Fibroblast of pulmonary artery (primary cell): ENCODE measurements around the gene CERK.

Source experiments
- DNase-seq: peaks from one replicate; pipeline ENCODE4 v3.0.0-alpha.2; 2010; ENCODE audit warnings: low read depth
- H3K4me3 ChIP-seq: replicated peaks from 2 replicates; pipeline ENCODE4 v1.5.1; 2011; ENCODE audit warnings: low read depth, mild to moderate bottlenecking, control low read depth, low read length, moderate library complexity
- TF ChIP-seq, protein P1 (sequence below): IDR thresholded peaks from 2 replicates; pipeline ENCODE4 v1.5.1; 2011; ENCODE audit warnings: mild to moderate bottlenecking, control low read depth, low read length, inconsistent platforms; ENCODE audit errors: missing control alignments

CERK gene

GRCh38 chr22:46758867-46759290, 20.8 kb upstream of the CERK start:
- peak; percentile 87 for DNase-seq
- no peak overlapping the region for H3K4me3 ChIP-seq
- TF ChIP-seq, protein P1, sequence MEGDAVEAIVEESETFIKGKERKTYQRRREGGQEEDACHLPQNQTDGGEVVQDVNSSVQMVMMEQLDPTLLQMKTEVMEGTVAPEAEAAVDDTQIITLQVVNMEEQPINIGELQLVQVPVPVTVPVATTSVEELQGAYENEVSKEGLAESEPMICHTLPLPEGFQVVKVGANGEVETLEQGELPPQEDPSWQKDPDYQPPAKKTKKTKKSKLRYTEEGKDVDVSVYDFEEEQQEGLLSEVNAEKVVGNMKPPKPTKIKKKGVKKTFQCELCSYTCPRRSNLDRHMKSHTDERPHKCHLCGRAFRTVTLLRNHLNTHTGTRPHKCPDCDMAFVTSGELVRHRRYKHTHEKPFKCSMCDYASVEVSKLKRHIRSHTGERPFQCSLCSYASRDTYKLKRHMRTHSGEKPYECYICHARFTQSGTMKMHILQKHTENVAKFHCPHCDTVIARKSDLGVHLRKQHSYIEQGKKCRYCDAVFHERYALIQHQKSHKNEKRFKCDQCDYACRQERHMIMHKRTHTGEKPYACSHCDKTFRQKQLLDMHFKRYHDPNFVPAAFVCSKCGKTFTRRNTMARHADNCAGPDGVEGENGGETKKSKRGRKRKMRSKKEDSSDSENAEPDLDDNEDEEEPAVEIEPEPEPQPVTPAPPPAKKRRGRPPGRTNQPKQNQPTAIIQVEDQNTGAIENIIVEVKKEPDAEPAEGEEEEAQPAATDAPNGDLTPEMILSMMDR = peak; percentile 90

GRCh38 chr22:46758121-46758520, 20.1 kb upstream of the CERK start:
- TF ChIP-seq, protein P1 = no peak
- no peak overlapping the region for H3K4me3 ChIP-seq
- no peak for DNase-seq

DNA sequence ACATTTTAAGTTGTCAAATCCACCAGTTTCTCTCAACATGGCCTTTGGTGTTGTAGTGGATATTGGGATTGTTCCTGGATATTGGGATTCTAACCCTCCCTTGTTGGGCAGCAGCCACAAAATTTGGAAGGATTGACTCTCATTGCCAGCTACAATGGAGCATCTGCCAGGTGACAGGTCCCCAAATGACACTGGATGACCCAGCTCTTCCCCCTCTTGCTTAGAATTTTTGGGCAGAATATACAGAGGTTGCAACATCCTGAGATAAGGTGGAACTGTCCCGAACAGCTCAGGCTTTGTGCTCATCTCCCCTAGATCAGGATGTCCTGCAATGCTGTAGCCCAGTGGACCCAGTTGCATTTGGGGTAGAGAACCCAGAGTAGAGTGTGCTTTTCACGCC, 19.1 kb upstream of the CERK start:
- TF ChIP-seq, protein P1 = no peak
- no peak overlapping the region for H3K4me3 ChIP-seq
- no peak for DNase-seq

DNA sequence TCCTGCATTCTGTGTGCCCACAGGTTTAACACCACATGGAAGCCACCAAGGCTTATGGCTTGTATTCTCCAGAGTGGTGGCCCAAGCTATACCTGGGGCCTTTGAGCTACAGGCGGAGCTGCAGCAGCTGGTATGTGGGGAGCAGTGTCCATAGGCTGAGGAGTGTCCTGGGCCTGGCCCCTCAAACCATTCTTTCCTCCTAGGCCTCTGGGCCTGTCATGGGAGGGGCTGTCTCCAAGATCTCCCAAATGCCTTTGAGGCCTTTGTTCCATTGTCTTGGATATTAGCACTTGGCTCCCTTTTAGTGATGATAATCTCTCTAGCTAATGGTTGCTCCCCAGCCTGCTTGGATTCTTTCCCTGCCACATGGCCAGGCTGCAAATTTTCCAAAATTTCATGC, 18.0 kb upstream of the CERK start:
- no peak overlapping the region for H3K4me3 ChIP-seq
- TF ChIP-seq, protein P1 = no peak
- no peak for DNase-seq

DNA sequence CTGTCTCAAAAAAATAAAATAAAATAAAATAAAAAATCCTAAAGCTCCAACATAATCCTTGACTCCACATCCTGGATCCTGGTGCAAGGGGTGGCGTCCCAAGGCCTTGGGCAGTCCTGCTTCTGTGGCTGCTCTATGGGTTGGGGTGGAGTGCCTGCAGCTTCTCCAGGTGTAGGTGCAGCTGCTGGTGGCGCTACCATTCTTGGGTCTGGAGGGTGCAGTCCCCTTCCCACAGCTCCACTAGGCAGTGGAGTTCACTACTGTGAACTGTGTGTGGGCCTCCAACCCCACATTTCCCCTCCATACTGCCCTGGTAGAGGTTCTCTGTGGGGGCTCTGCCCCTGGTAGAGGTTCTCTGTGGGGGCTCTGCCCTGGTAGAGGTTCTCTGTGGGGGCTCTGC, 17.5 kb upstream of the CERK start:
- TF ChIP-seq, protein P1 = no peak
- no peak for DNase-seq

GRCh38 chr22:46754826-46755225, 16.8 kb upstream of the CERK start:
- no peak overlapping the region for H3K4me3 ChIP-seq
- TF ChIP-seq, protein P1 = no peak
- no peak for DNase-seq

More for the DNA sequence above, 17.5 kb upstream of the CERK start:
- no peak overlapping the region for H3K4me3 ChIP-seq

- TF ChIP-seq, protein P1 = no peak
- H3K4me3 ChIP-seq = peak overlapping the region; percentile 17
- DNase-seq = peak; percentile 98
Observed at GRCh38 chr22:46754110-46754799, 16.2 kb upstream of the CERK start.
